GM06990 (cell line): Measurements from ENCODE around the gene OR11A1.

Source experiments
- DNase-seq: peaks from one replicate; pipeline ENCODE4 v3.0.0-alpha.2; 2011; ENCODE audit not compliant: insufficient read length; ENCODE audit errors: extremely low read depth
- H3K27me3 ChIP-seq: replicated peaks from 2 replicates; pipeline ENCODE4 v1.6.0; 2011; ENCODE audit warnings: low read length; ENCODE audit not compliant: control insufficient read depth, insufficient read depth
- H3K36me3 ChIP-seq: 2 replicates; pipeline ENCODE4 v1.5.1; 2011; ENCODE audit warnings: low read length; ENCODE audit not compliant: control insufficient read depth, insufficient read depth
- H3K4me3 ChIP-seq: replicated peaks from 2 replicates; pipeline ENCODE4 v1.5.1; 2011; ENCODE audit warnings: low read depth, mild to moderate bottlenecking, control low read depth, low read length
- CTCF ChIP-seq: IDR thresholded peaks from 2 replicates; pipeline ENCODE4 v1.5.1; 2011; ENCODE audit warnings: low read length, control low read depth, mild to moderate bottlenecking, inconsistent platforms; ENCODE audit not compliant: insufficient read depth, poor library complexity, severe bottlenecking

OR11A1 gene

GRCh38 chr6:29456971-29457370, at the start of gene OR11A1, which contains the start of gene OR2H1:
TSS of gene OR11A1 (minus strand) at chr6:29457071. CDS start at chr6:29427641, 29,430 bp downstream.
TSS of gene OR2H1 (plus strand) at chr6:29457155. CDS start at chr6:29461770, 4,615 bp downstream.
- no peak for DNase-seq
- Histone ChIP-seq H3K4me3 (no peak within 1 kb of the TSS), H3K27me3 (no peaks in the 10 kb centered on the region; the same call in 1 of the 2 replicates), H3K36me3 (no peaks in the 10 kb centered on the region)
- no peak for TF ChIP-seq CTCF

GRCh38 chr6:29506446-29507067, 49.7 kb upstream of the OR11A1 start:
- no peak for TF ChIP-seq CTCF
- Histone ChIP-seq H3K4me3 (no peak overlapping the region), H3K27me3 (no peaks in the 10 kb centered on the region), H3K36me3 (no peaks in the 10 kb centered on the region)
- no peak for DNase-seq

GRCh38 chr6:29505808-29506207, 48.9 kb upstream of the OR11A1 start:
- no peak for TF ChIP-seq CTCF
- H3K27me3 ChIP-seq = no peaks in the 10 kb centered on the region
- no peaks in the 10 kb centered on the region for H3K36me3 ChIP-seq
- no peak overlapping the region for H3K4me3 ChIP-seq
- no peak for DNase-seq

GRCh38 chr6:29504961-29505360, 48.1 kb upstream of the OR11A1 start:
- H3K4me3 ChIP-seq = no peak overlapping the region
- no peaks in the 10 kb centered on the region for H3K27me3 ChIP-seq
- H3K36me3 ChIP-seq = no peaks in the 10 kb centered on the region
- no peak for DNase-seq
- TF ChIP-seq CTCF = no peak

GRCh38 chr6:29502597-29502996, 45.7 kb upstream of the OR11A1 start:
- no peak for DNase-seq
- TF ChIP-seq CTCF = no peak
- Histone ChIP-seq H3K36me3 (no peaks in the 10 kb centered on the region), H3K27me3 (no peaks in the 10 kb centered on the region), H3K4me3 (no peak overlapping the region)

GRCh38 chr6:29502181-29502580, 45.3 kb upstream of the OR11A1 start:
- Histone ChIP-seq H3K36me3 (no peaks in the 10 kb centered on the region), H3K27me3 (no peaks in the 10 kb centered on the region), H3K4me3 (no peak overlapping the region)
- no peak for DNase-seq
- no peak for TF ChIP-seq CTCF
